H4 (cell line): ENCODE results near the gene UMODL1. TPM values are rescaled to one million over a fixed set of nuclear protein-coding genes. Genes with fewer than 3 reads are reported as not detected.
"Not testable (repeated sequence)": the region's sequence is repeated elsewhere in the genome, so short reads cannot be mapped to it uniquely, and the experiment has no call there.

Experiments
- DNase-seq: peaks from one replicate; pipeline ENCODE4 v3.0.0-alpha.2; 2015; ENCODE audit warnings: low spot score
- total RNA-seq: library from RNA; depleted of rRNA; stranded (reverse); fragments of >200 nt; shearing (Covaris generic); gene quantifications from 2 replicates; pipeline ENCODE4 v1.2.3, GENCODE V29; 2014

UMODL1 gene
- total RNA-seq, 1 experiment from 2014 or later, result not detected

DNA sequence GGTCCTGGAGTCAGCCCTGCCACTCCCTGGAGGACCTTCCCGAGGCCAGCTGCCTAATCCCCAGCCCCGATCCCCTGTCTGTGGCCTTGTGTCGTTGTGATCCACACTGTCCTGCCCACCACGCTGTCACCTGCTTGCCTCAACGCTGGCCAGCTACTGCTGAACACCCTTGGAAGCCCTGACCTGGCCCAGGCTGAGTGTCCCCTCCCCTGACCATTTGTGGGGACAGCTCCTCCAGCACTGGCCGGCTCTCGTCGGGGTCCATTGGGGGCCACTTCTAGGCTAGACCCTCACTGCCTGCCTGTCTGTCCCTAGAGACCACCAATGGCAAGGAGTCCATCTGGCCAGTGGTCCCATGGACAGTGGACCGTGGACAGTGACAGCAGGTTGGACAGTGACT lies 12.0 kb upstream of the UMODL1 start:
- DNase-seq, result no peak

DNA sequence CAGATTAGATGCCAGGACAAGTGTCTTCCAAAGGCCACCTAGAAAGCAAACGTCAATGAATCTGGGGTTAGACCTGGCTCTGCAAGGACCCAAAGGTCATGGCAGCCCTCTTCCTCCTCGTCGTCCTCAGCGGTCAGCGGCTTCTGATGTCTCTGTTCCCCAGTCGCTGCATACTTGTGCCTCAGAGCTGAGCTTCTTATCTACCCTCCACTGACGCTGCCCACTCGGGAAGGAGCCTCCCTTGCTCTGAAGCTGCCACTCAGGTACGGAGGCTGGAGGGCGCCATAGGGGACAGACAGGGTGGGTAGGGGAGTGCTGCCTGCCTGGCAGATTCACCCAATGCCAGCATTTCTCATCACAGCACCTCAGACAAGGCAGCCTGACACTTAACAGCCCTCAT lies 11.4 kb upstream of the UMODL1 start:
- no peak for DNase-seq

DNA sequence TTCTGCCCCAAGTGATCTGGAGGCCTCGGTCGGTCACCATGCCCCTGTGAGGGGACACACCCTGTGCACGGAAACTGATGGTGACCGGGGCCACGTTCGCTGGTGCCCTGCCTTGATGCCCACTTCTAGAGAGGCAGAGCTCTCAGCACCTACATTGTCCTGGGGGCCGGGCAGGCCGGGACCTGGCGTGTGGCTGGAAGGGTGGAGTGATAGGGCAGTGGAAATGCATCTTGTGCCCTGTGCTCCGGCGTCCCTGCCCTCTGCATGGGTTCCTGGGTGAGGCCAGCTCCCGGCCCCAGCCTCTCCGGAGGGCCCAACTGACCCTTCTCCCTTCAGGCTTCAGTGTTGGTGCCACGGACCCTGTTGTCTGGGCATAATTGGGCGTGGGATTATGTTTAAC lies 11.0 kb upstream of the UMODL1 start:
- DNase-seq, result no peak

DNA sequence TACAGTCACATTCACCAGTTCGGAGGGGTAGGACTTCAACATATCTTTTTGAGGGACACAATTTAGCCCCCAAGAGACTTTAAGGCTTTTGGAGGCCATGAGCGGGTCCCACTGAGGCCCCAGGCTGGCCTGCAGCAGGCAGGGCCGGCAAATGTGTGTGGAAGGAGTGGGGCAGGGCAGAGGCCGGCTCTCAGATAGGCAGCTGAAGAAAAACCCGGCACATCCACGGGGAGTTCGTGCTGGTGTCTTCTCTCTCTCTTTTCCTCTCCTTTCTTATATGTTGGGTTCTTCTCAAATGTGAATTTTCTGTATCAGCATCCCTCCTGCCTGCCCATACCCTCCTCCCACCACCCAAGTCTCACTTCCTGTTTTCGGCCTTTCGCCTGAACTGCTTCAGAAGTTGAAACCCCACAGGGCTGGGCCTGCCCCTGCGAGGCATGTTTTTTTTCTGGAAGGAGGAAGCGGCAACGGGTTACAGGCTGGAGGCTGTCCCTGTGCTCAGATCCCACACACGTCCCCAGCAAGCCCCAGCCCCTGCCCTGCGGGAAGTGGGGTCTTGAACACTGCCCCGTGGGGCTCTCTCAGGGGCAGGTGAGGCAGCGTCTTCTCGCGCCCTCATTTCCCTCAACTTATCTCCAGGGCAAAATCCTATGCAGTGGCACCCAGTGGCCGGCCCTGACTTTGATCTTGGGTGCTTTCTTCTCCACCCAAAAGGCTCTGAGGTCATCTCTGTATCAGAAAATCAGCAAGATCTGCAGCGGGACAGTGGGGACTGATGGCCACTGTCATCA lies 9.7 kb upstream of the UMODL1 start:
- DNase-seq, result no peak

DNA sequence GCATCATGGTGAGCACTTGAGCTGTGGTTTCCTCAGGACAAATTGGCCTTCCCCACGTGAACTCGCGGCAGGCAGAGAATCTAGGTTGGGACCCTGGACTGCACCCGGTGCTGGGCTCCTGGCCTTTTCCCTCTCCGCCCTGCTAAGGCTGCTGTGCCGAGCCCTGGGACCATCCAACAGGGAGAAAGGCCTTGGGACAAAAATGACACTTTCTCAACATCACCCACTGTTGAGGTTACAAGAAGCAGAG lies 9.2 kb upstream of the UMODL1 start:
- no peak for DNase-seq

DNA sequence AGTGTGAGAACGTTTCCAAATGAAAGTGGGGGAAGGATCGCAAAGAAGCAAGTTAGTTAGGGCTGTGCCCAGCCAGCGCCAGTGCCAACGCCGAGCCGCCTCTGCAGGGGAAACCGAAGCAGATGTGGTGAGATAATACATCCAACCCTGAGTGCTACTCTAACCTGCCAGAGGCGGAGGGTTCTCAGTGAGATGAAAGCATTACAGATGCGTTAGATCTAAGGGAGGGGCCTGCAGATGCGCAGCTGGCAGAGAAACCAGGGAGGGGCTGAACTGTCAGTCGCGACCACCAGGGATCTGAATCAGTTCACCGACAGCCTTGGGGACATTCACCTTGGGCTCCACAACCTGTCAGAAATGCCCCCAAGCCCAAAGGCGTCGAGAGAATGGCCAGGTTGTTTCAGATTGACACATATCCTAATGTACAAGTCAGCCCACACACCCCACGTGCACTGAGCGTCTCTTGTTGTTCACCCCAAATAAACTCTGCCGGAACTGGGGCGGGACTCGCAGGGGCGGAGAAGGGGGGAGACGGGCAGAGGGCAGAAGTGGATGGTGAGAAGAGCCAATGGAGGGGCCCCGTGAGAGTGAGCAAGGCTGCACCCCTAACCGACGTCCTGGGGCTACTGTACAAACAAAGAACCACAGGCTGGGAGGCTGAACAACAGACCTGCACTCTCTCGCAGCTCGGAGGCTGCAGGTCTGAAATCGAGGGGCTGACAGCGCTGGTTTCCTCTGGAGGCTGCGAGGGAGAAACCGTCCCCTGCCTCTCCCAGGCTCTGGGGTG lies 8.7 kb upstream of the UMODL1 start:
- no peak for DNase-seq

DNA sequence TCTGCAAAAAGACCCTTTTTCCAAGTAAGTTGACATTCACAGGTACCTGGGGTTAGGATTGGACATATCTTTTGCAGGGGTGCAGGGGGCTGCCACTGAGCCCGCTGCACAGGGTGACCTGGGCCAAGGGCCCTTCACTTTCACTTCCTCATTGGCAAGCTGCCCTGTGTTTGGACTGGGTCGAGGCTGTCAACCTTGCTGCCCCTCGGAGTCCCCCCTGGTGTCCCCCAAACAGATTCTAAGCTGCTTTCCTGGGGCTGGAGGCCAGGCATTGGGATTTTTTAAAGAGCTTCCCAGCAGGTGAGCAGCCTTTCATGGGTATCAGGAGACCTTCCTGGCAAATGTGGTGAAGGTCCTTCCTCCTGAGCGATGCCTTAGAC lies 7.9 kb upstream of the UMODL1 start:
- DNase-seq, result no peak

DNA sequence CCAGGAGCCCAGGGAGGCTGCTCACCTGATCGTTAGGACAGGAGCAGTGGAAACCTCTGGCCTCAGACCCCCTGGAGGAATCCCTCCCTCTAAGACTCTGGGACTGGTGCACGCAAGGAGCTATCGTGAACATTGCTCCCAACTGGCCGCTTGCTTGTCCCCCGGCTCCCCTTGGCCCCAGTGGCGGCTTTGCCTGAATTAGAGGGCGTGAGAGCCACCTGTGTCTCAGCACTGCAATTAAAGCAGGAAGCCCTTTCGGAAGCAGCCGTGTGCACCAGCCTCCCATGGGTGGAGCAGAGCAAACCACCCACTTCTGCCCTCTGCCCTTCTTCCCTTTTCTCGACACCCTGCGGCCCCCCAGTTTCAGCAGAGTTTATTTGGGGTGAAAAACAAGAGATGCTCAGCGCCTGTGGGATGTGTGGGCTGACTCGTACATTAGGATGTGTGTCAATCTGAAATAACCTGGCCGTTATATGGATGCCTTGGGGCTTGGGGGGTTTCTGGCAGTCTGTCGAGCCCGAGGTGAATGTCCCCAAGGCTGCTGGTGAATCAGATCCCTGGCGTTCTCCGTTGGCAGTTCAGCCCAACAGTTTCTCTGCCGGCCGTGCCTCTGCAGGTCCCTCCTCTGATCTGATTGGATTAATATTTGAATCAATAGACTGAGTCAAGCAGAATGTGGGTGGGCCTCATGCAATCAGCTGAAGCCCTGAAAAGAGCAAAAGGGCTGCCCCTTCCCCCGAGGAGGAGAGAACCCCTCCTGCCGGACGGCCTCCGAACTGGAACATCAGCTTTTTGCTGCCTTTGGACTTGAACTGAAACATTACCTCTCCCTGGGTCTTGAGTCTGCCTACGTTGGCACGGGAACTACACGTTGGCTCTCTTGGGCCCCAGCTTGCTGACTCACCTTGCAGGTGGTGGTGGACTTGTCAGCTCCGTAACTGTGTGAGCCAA lies 7.3 kb upstream of the UMODL1 start:
- no peak for DNase-seq

DNA sequence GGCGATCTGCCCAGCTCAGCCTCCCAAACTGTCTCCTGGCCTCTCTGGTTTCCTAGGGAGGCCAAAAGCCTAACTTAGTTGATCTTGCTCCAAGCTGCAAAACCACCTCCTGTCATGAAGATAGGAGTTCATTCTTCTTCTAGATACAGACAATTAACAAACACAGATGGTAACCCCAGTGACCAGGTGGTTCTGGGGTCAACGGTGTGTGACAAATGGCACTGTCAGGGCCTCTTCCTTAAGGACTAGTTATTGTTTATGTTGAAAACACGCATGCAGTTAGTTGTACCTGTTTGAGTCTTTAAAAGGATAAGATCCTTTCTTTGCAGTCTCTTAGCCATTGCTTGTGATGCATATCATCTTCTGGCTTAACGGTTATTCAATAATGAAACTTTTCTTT lies 4.6 kb upstream of the UMODL1 start:
- DNase-seq, result no peak

DNA sequence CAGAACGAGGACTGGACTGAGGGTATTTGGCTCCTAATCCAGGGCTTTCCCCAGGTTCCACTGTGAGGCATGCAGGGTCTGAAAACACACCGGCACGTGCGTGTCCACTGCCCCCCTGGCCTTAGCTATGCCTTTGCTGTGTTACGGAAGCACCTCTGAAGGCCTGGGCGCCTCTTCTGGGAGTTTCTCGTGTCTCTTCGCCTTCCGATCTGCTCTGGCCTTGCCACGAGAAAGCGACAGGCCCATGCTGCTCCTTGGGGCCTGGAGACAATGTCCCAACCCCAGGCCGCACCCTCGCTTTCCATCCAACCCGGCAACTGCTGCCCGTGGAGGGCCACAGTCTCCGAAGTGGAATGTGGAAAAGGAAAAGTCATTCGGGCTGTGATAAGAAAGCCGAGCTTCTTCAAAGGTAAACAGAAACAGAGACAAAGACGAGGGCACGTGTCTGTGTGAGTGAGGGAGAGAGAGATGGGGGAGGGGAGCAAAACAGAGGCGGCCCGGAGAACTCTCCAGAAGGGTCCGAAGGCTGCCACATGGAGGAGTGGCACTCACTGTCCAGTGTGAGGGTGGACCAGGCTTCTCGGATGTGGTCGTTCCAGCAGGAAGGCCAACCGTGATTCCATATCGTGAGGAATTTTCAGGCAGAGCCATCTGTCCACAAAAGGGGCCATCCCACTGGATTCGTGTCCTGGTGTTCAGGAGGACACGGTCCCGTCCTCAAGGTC lies 3.4 kb upstream of the UMODL1 start:
- DNase-seq, result no peak

DNA sequence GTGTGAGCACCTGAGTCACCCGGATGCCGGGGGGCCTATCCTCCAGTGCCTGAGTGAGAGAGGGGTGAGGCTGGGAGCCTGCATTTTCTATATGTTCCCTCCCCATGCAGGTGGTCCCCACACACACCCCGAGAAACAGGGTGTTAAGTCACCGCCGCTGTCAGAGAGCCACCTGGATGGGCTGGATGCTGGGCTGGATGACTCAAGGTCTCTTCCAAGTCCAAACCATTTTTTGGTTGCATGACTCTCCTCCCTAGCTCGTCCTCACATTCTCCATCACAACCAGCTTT lies 2.9 kb upstream of the UMODL1 start:
- DNase-seq, result no peak

DNA sequence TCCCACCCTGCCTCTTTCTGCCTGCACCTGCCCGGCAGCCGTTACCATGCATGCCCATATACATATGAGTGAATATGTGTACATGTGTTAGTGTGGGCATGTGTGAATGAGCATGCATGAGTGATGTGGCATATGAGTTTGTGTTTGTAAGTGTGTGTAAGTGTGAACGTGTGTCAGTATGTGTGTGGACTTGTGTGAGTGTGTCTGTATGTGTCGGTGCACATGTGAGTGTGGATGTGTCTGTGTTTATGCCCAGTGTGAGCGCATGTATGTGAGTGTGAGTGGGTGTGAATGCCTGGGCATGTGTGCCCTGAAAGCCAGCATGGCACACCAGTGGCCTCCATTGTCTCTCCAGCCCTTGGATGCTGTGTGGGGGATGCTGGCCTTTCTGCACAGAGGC lies 2.5 kb upstream of the UMODL1 start:
- DNase-seq, result no peak

DNA sequence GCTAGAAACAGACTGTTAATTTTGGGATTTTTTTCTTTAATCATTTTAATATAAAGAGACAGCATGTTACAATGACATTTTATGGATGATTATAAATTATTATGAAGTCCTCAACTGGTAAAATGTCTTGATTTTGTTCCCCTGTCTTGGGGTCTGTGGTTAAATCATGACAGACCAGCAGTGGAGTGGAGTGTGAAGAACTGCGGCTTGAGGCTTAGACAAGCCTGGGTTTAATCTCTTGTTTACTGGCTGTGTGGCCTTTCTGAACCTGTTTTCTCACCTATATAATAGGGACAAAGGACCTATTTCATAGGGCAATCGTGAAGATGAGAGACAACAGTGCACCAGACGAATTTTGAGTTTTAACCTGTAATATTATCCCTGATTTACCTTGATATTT lies 1.8 kb upstream of the UMODL1 start:
- DNase-seq, result no peak

DNA sequence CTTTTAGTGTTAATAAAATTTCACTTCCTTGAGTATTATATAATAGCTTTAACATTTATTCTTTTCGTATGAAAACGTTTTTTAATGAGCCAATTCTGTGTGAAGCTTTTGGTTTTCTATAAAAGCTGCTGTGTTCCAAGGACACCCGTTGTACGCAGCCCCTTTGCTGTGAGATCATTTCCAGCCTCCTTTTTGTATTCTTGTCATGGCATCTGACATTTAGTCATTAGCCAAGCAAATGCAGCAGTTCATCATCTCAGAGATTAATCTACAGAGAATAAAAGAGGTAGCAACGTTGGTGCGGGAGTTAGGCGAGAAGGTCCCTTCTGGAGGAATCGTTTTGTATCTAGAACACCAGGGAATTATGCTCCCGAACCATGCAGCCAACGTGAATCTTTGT lies 1.3 kb upstream of the UMODL1 start:
- no peak for DNase-seq

DNA sequence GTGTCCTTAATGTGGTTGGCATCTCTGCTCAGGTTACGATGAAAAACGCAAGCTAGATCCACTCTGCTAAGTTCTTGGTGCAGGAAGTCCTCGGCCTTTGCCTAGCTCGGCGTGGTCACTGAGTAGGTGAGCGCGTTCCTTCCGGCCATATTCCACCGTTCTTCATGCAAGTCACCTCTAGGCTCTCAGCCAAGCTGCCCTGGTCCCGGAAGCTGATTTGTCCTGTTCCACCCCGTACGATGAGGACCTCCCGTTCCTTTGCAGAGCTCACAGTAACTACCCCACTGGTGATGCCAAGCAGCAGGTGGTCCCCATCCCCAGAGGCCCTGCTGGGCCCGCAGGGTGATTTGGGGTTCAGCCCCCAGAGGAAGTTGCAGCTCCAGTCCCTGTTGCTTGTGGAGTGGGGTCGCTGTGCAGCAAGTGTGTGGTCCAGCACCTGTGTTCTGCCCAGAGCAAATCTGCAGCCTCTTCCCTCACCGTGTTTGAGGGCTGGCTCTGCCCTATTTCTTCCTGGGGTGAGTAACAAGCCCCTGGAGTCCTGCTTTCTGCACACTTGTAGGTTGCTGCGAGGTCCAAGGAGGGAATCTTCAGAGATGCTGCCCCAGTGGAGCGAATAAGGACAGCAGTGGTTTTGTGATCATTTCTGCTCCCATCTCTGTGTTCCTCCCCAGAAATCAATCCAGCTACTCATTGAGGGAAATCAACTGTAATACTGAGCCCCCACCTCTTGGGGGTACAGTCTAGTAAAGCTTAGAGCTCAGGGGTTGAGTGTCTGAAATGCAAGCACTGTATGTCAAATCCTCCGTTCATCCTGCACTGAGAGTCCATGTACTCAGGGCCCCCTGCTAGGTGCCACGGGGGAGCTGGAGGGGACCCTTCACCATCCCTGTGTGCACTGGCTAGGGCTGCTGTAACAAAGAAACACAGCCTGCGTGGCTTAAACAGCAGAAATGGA lies 2.3 kb downstream of the UMODL1 start:
- no peak for DNase-seq

DNA sequence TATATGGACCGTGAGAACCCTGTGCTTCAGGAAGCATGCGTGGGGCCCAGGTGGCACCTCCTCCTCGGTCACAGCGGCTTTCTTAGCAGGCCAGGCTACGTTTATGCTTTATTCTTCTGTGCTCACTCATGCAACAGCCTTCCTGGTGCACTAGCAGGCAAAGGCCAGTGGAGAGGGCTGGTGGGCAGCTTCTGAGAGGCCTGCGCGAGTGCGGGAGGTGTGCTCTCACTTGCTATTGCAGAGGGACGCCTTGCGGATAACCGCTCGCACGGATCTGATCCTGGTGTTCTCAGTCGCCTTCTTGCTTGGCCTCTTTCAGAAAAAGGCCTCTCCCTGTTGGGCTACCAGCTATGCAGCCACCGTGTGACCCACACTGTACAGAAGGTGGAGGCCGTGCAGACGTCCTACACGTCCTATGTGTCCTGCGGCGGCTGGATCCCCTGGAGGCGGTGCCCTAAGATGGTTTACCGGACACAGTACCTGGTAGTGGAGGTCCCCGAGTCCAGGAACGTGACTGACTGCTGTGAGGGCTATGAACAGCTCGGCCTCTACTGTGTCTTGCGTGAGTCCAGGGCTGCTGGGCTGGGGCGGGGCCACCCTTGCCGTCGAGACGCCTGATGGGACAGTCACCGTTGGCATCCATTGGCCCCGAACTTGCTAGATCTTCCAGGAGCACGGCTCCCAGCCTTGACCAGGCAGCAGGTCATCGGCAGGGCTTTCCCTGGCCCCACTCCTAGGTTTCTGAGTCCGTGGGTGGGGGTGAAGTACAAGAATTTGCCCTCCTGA lies 4.8 kb downstream of the UMODL1 start:
- no peak for DNase-seq

DNA sequence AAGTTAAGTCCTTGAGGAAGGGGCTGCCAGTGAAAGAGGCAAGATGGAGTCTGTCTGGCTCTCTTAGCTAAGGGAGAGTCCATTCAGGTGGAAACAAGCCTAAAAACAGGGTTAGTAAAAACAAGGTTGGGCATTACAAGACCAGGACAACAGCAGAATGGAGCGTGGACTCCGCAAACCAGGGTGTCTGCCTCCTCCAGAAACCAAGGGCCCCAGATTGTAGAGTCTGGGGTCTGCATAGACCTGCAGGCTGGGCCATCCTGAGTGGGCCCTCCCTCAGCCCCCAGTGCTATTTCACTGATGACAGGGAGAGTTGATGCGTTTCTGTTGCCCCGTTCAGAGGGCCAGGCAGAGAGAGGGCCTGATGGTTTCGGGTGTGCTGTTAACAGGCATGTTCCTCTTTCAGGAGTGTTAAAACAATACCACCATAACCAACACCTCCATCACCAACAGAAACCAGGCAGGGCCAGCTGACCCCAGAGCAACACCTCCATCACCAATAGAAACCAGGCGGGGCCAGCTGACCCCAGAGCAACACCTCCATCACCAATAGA lies 6.6 kb downstream of the UMODL1 start:
- DNase-seq, result not testable (repeated sequence)

DNA sequence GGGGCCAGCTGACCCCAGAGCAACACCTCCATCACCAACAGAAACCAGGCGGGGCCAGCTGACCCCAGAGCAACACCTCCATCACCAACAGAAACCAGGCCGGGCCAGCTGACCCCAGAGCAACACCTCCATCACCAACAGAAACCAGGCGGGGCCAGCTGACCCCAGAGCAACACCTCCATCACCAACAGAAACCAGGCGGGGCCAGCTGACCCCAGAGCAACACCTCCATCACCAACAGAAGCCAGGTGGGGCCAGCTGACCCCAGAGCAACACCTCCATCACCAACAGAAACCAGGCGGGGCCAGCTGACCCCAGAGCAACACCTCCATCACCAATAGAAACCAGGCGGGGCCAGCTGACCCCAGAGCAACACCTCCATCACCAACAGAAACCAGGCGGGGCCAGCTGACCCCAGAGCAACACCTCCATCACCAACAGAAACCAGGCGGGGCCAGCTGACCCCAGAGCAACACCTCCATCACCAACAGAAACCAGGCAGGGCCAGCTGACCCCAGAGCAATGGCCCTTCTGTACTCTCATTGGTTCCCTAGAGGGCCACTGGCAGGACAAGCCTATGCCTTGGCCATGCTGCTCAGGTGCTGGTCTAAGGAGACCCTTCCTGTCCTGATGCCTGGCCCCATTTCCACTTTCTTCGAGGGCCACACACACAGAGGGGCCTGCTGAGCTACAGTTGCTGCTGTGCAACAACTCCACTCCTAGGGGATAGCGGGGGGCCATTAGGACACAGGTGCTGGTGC lies 7.3 kb downstream of the UMODL1 start:
- DNase-seq, result not testable (repeated sequence)
